Measurements from ENCODE around the gene PLPP4.

Gene PLPP4

GRCh38 chr10:120588311-120588710 is 131.3 kb downstream of the PLPP4 start:
- Histone ChIP-seq H3K79me2 (ENCODE audit: insufficient read depth, low read depth) (no peaks in the 10 kb centered on the region), H2AFZ (ENCODE audit: low read depth) (no peak overlapping the region), H3K9ac (no peak overlapping the region), H3K4me1 (ENCODE audit: low read depth, poor library complexity, severe bottlenecking) (peaks cover under 1% of the 10 kb centered on the region), H3K4me3 (IDR thresholded peaks at IDR 0.05; ENCODE audit: insufficient read depth, low read depth, low read length) (no peak overlapping the region), H4K20me1 (ENCODE audit: insufficient read depth) (no peaks in the 10 kb centered on the region), H3K27me3 (ENCODE audit: insufficient read depth, low read depth) (no peaks in the 10 kb centered on the region), H3K4me2 (no peak overlapping the region), H3K27ac (no peak overlapping the region), H3K36me3 (ENCODE audit: insufficient read depth) (no peaks in the 10 kb centered on the region)
- TF ChIP-seq CTCF (conservative IDR thresholded peaks at IDR 0.05; ENCODE audit: low read depth, low read length): no peak

- H3K4me3 ChIP-seq (IDR thresholded peaks at IDR 0.05; ENCODE audit: insufficient read depth, low read depth, low read length): no peak overlapping the region
These were observed 136.7 kb downstream of the PLPP4 start for GRCh38 chr10:120593693-120594092.

GRCh38 chr10:120597902-120598301 is 140.9 kb downstream of the PLPP4 start:
- H3K4me1 ChIP-seq (ENCODE audit: low read depth, poor library complexity, severe bottlenecking): peaks cover 4% of the 10 kb centered on the region
- no peaks in the 10 kb centered on the region for H4K20me1 ChIP-seq (ENCODE audit: insufficient read depth)
- no peak overlapping the region for H3K27ac ChIP-seq
- TF ChIP-seq CTCF (conservative IDR thresholded peaks at IDR 0.05; ENCODE audit: low read depth, low read length): no peak
- H3K36me3 ChIP-seq (ENCODE audit: insufficient read depth): no peaks in the 10 kb centered on the region
- H3K79me2 ChIP-seq (ENCODE audit: insufficient read depth, low read depth): no peaks in the 10 kb centered on the region
- no peaks in the 10 kb centered on the region for H3K27me3 ChIP-seq (ENCODE audit: insufficient read depth, low read depth)
- no peak overlapping the region for H3K4me3 ChIP-seq (IDR thresholded peaks at IDR 0.05; ENCODE audit: insufficient read depth, low read depth, low read length)
- H2AFZ ChIP-seq (ENCODE audit: low read depth): no peak overlapping the region
- no peak overlapping the region for H3K9ac ChIP-seq
- no peak overlapping the region for H3K4me2 ChIP-seq

More at GRCh38 chr10:120593693-120594092, 136.7 kb downstream of the PLPP4 start:
- TF ChIP-seq CTCF (conservative IDR thresholded peaks at IDR 0.05; ENCODE audit: low read depth, low read length): no peak
- Histone ChIP-seq H2AFZ (ENCODE audit: low read depth) (peak overlapping the region; percentile 36; the same call in 1 of the 2 replicates), H3K79me2 (ENCODE audit: insufficient read depth, low read depth) (no peaks in the 10 kb centered on the region), H3K4me1 (ENCODE audit: low read depth, poor library complexity, severe bottlenecking) (peaks cover 4% of the 10 kb centered on the region), H4K20me1 (ENCODE audit: insufficient read depth) (no peaks in the 10 kb centered on the region), H3K4me2 (no peak overlapping the region; the same call in 1 of the 2 replicates), H3K27ac (peak overlapping the region; percentile 27; the same call in 1 of the 2 replicates), H3K27me3 (ENCODE audit: insufficient read depth, low read depth) (no peaks in the 10 kb centered on the region), H3K36me3 (ENCODE audit: insufficient read depth) (no peaks in the 10 kb centered on the region), H3K9ac (no peak overlapping the region)

- Histone ChIP-seq H4K20me1 (ENCODE audit: insufficient read depth) (no peaks in the 10 kb centered on the region), H3K4me1 (ENCODE audit: low read depth, poor library complexity, severe bottlenecking) (peaks cover 3% of the 10 kb centered on the region), H3K4me3 (IDR thresholded peaks at IDR 0.05; ENCODE audit: insufficient read depth, low read depth, low read length) (no peak overlapping the region), H3K9ac (no peak overlapping the region), H3K27me3 (ENCODE audit: insufficient read depth, low read depth) (no peaks in the 10 kb centered on the region), H3K79me2 (ENCODE audit: insufficient read depth, low read depth) (no peaks in the 10 kb centered on the region), H3K36me3 (ENCODE audit: insufficient read depth) (no peaks in the 10 kb centered on the region), H3K4me2 (no peak overlapping the region), H2AFZ (ENCODE audit: low read depth) (no peak overlapping the region), H3K27ac (no peak overlapping the region)
- TF ChIP-seq CTCF (conservative IDR thresholded peaks at IDR 0.05; ENCODE audit: low read depth, low read length): no peak
These were observed 141.4 kb downstream of the PLPP4 start for GRCh38 chr10:120598386-120598785.
